HCT116 (cell line): Measurements from ENCODE around the gene NAPA. TPM values are rescaled to one million over a fixed set of nuclear protein-coding genes. Genes with fewer than 3 reads are reported as not detected.

ENCODE experiments used
- ATAC-seq: fragments of 200-7000 bp; cut with Tn5 transposase; 2 replicates; pipeline ENCODE4 v1.9.1; 2020; ENCODE audit warnings: mild to moderate bottlenecking, moderate library complexity
- BruUV-seq: library from RNA; stranded (reverse); fragments of 400-500 nt; replicated peaks from 2 replicates; lab custom pipeline; 2021; lab: Mats Ljungman, UMichigan
- CTCF ChIA-PET: fragments of 300-600 bp; sonication (Branson Sonifier 250); formaldehyde crosslinking; loops from one replicate; lab custom pipeline; 2021; ENCODE audit warnings: antibody characterized with exemption; lab: Charles Lee
- POLR2A ChIA-PET: fragments of 300-600, 350-600 bp; sonication (Branson Sonifier 250); formaldehyde crosslinking; loops from one replicate; lab custom pipeline; 2021; ENCODE audit warnings: antibody characterized with exemption; lab: Charles Lee
- RAD21 ChIA-PET, 2 experiments: fragments of 300-600 bp; sonication (Branson Sonifier 250); formaldehyde crosslinking; loops; one replicate each; lab custom pipeline; 2023; ENCODE audit warnings: low total read pairs in 2 of 2; ENCODE audit not compliant: uncharacterized antibody in 2 of 2, unreplicated experiment in 2 of 2, low non-redundant PET in 1 of 2; lab: Charles Lee
- DNase-seq: peaks from one replicate; pipeline ENCODE4 v3.0.0-alpha.2; 2010; ENCODE audit warnings: low read depth, low spot score
- H2AFZ ChIP-seq: fragments of 200-600 bp; shearing (Covaris generic), sonication (generic); 2 replicates; pipeline ENCODE4 v1.6.1; 2017; ENCODE audit warnings: low read depth, mixed run types, mixed read lengths, antibody characterized with exemption, low read length; ENCODE audit not compliant: poor library complexity, severe bottlenecking
- H3K27ac ChIP-seq: 2 replicates; pipeline ENCODE4 v1.5.1; 2012; ENCODE audit warnings: low read depth, low read length
- H3K27me3 ChIP-seq: fragments of 200-600 bp; sonication (generic); 2 replicates; pipeline ENCODE4 v1.6.1; 2016; ENCODE audit warnings: mixed run types, low read length, mixed read lengths; ENCODE audit not compliant: insufficient read depth
- H3K36me3 ChIP-seq, 2 experiments: fragments of 200-500 bp in 1 of 2; fragments of 200-600 bp in 1 of 2; sonication (Bioruptor generic) in 1 of 2; sonication (generic) in 1 of 2; 2 replicates each; pipeline versions ENCODE4 v1.5.1 to v1.6.1; 2014 to 2016; ENCODE audit warnings: low read length in 2 of 2, inconsistent platforms in 1 of 2, mixed read lengths in 1 of 2, mixed run types in 1 of 2; ENCODE audit not compliant: insufficient read depth in 2 of 2, control insufficient read depth in 1 of 2
- H3K4me1 ChIP-seq, 2 experiments: fragments of 200-600 bp in 1 of 2; sonication (generic) in 1 of 2; 2 replicates each; pipeline versions ENCODE4 v1.5.1 to v1.6.1; 2012 to 2017; ENCODE audit warnings: low read length in 2 of 2, inconsistent platforms in 1 of 2, mild to moderate bottlenecking in 1 of 2, mixed read lengths in 1 of 2, mixed run types in 1 of 2, moderate library complexity in 1 of 2; ENCODE audit not compliant: insufficient read depth in 2 of 2, control insufficient read depth in 1 of 2
- H3K4me2 ChIP-seq: fragments of 200-600 bp; sonication (generic); 2 replicates; pipeline ENCODE4 v1.6.1; 2017; ENCODE audit warnings: mixed run types, low read length, mixed read lengths
- H3K4me3 ChIP-seq, 2 experiments: fragments of 200-600 bp in 1 of 2; sonication (generic) in 1 of 2; replicated peaks in 1 of 2; 2 replicates each; pipeline ENCODE4 v1.5.1; 2011 to 2016; ENCODE audit warnings: low read length in 2 of 2, control low read depth in 1 of 2, low read depth in 1 of 2, mild to moderate bottlenecking in 1 of 2, mixed read lengths in 1 of 2, mixed run types in 1 of 2
- H3K79me2 ChIP-seq: fragments of 200-600 bp; sonication (generic); 2 replicates; pipeline ENCODE4 v1.6.1; 2017; ENCODE audit warnings: mild to moderate bottlenecking, mixed run types, low read length, moderate library complexity, mixed read lengths; ENCODE audit not compliant: insufficient read depth
- H3K9ac ChIP-seq: fragments of 200-600 bp; sonication (generic); 2 replicates; pipeline ENCODE4 v1.6.1; 2016; ENCODE audit warnings: low read length, mixed read lengths
- H3K9me2 ChIP-seq: fragments of 200-600 bp; sonication (generic), shearing (Covaris generic); 2 replicates; pipeline ENCODE4 v1.6.1; 2017; ENCODE audit warnings: mixed run types, mild to moderate bottlenecking, moderate library complexity; ENCODE audit not compliant: insufficient read depth
- H3K9me3 ChIP-seq, 2 experiments: fragments of 200-500 bp in 1 of 2; fragments of 200-600 bp in 1 of 2; sonication (Bioruptor generic) in 1 of 2; sonication (generic) in 1 of 2; 2 replicates each; pipeline ENCODE4 v1.6.1; 2014 to 2017; ENCODE audit warnings: low read length in 2 of 2, mixed read lengths in 2 of 2, inconsistent platforms in 1 of 2, low read depth in 1 of 2, mild to moderate bottlenecking in 1 of 2, mixed run types in 1 of 2, moderate library complexity in 1 of 2; ENCODE audit not compliant: control insufficient read depth in 1 of 2, insufficient read depth in 1 of 2
- H4K20me1 ChIP-seq: fragments of 200-600 bp; sonication (generic), shearing (Covaris generic); 2 replicates; pipeline ENCODE4 v1.6.1; 2017; ENCODE audit warnings: mixed run types, mild to moderate bottlenecking, moderate library complexity; ENCODE audit not compliant: insufficient read depth
- CEBPB ChIP-seq: IDR thresholded peaks from 2 replicates; pipeline ENCODE4 v1.6.1; 2012; ENCODE audit warnings: low read depth
- EGR1 ChIP-seq: IDR thresholded peaks from 2 replicates; pipeline ENCODE4 v1.6.1; 2012; ENCODE audit warnings: low read depth
- RAD21 ChIP-seq: IDR thresholded peaks from 2 replicates; pipeline ENCODE4 v1.6.1; 2012; ENCODE audit warnings: low read depth, mild to moderate bottlenecking
- SIN3A ChIP-seq: IDR thresholded peaks from 2 replicates; pipeline ENCODE4 v1.6.1; 2012; ENCODE audit warnings: low read depth
- TCF7L2 ChIP-seq: IDR thresholded peaks from 2 replicates; pipeline ENCODE4 v1.7.0; 2011; ENCODE audit warnings: borderline replicate concordance, inconsistent platforms; ENCODE audit not compliant: insufficient read depth, insufficient read length; ENCODE audit errors: extremely low read depth
- YY1 ChIP-seq: IDR thresholded peaks from 2 replicates; pipeline ENCODE4 v1.6.1; 2011; ENCODE audit warnings: low read length, low read depth, moderate library complexity, mild to moderate bottlenecking; ENCODE audit not compliant: insufficient replicate concordance; ENCODE audit errors: extremely low read depth
- ZBTB33 ChIP-seq: IDR thresholded peaks from 2 replicates; pipeline ENCODE4 v1.6.1; 2011; ENCODE audit warnings: mild to moderate bottlenecking, low read length, moderate library complexity; ENCODE audit not compliant: insufficient replicate concordance; ENCODE audit errors: extremely low read depth
- intact Hi-C: fragments of 100-400 bp; cut with micrococcal nuclease; formaldehyde crosslinking; loops from 2 replicates; pipeline ENCODE4 v1.10.0; 2022
- total RNA-seq: library from RNA; stranded (reverse); gene quantifications from one replicate; pipeline ENCODE4 v1.2.1, GENCODE V29; 2021; ENCODE audit not compliant: unreplicated experiment
- TF ChIP-seq, protein P1 (sequence below): IDR thresholded peaks from 2 replicates; pipeline ENCODE4 v1.6.1; 2012
- TF ChIP-seq, protein P2 (sequence below): IDR thresholded peaks from 2 replicates; pipeline ENCODE4 v1.6.1; 2012; ENCODE audit warnings: low read depth

Gene NAPA
- total RNA-seq, 1 experiment from 2014 or later, result 58.8 TPM

GRCh38 chr19:47492137-47492533 lies 22.7 kb downstream of the NAPA start:
- H3K4me1 ChIP-seq, result 0 out of 4 replicates have a peak, but pooled peaks cover 0 to 5% of the 10 kb centered on the region in 2 experiments
- TF ChIP-seq SIN3A (no peak), EGR1 (no peak), ZBTB33 (no peak), TCF7L2 (no peak), RAD21 (no peak), CEBPB (no peak), YY1 (no peak)
- TF ChIP-seq, protein P1, sequence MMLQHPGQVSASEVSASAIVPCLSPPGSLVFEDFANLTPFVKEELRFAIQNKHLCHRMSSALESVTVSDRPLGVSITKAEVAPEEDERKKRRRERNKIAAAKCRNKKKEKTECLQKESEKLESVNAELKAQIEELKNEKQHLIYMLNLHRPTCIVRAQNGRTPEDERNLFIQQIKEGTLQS, result no peak
- TF ChIP-seq, protein P2, sequence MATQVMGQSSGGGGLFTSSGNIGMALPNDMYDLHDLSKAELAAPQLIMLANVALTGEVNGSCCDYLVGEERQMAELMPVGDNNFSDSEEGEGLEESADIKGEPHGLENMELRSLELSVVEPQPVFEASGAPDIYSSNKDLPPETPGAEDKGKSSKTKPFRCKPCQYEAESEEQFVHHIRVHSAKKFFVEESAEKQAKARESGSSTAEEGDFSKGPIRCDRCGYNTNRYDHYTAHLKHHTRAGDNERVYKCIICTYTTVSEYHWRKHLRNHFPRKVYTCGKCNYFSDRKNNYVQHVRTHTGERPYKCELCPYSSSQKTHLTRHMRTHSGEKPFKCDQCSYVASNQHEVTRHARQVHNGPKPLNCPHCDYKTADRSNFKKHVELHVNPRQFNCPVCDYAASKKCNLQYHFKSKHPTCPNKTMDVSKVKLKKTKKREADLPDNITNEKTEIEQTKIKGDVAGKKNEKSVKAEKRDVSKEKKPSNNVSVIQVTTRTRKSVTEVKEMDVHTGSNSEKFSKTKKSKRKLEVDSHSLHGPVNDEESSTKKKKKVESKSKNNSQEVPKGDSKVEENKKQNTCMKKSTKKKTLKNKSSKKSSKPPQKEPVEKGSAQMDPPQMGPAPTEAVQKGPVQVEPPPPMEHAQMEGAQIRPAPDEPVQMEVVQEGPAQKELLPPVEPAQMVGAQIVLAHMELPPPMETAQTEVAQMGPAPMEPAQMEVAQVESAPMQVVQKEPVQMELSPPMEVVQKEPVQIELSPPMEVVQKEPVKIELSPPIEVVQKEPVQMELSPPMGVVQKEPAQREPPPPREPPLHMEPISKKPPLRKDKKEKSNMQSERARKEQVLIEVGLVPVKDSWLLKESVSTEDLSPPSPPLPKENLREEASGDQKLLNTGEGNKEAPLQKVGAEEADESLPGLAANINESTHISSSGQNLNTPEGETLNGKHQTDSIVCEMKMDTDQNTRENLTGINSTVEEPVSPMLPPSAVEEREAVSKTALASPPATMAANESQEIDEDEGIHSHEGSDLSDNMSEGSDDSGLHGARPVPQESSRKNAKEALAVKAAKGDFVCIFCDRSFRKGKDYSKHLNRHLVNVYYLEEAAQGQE, result no peak
- CTCF ChIA-PET, result interaction anchor here (0.7 kb wide), 1 partner anchor 253 kb away, joined by 3 read pairs; no protein-coding TSS in a partner anchor
- POLR2A ChIA-PET, result no interaction called here
- H3K9me2 ChIP-seq, result no peaks in the 10 kb centered on the region
- no peak for ATAC-seq
- H4K20me1 ChIP-seq, result no peaks in the 10 kb centered on the region
- no peak overlapping the region for H2AFZ ChIP-seq
- H3K27me3 ChIP-seq, result no peaks in the 10 kb centered on the region
- no peak overlapping the region for H3K4me2 ChIP-seq
- no peak overlapping the region for H3K4me3 ChIP-seq
- H3K27ac ChIP-seq, result no peak overlapping the region
- no peaks in the 10 kb centered on the region for H3K9me3 ChIP-seq
- RAD21 ChIA-PET, result no interaction called here
- no TSS peak for BruUV-seq
- H3K79me2 ChIP-seq, result no peaks in the 10 kb centered on the region
- intact Hi-C loops, result no loop called here
- no peak for DNase-seq
- H3K36me3 ChIP-seq, result peaks cover 2 to 5% of the 10 kb centered on the region in 2 experiments; a peak in 1 of 4 replicates
- H3K9ac ChIP-seq, result no peak overlapping the region
